ENCODE results near the gene RSBN1L. TPM values are rescaled to one million over a fixed set of nuclear protein-coding genes. Genes with fewer than 3 reads are reported as not detected.

RSBN1L gene
- total and polyA plus RNA-seq, 2 of the 8 experiments (the other 6 are each of a cell fraction or from before 2014, with no cell fraction given): 4.1 to 22.1 TPM

DNA sequence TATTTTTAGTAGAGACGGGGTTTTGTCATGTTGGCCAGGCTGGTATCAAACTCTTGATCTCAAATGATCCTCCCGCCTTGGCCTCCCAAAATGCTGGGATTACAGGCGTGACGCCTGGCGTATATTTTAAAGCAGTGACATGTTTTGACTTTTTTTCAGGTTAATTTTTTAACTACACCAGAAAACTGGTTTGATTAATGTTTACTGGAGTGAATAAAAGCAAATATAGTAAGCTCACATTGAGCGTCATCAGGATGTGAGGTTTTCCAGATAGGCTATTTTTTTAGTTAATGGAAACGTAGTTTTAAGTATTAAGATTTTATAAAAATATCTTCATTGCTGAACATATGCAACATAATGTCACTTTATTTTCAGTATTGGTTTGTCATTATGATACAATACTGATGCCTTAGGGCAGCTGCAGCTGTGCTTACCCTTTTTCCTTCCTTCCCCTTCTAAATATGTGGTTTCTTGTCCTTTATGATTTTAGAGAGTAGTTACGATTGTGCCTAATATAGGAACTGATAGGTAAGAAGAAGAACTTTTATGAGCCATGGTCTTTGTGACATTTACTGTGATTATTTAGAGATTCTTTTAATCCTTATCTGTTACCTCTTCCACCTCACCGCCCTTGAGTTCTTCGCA, 64.7 kb downstream of the RSBN1L start (continued):
- TF ChIP-seq EZH2 (IDR thresholded peaks at IDR 0.05; ENCODE audit: low read depth, low read length, severe bottlenecking) (no peak), EGR1 (IDR thresholded peaks at IDR 0.05; ENCODE audit: borderline replicate concordance, low read depth, low read length) (no peak), FOSL1 (IDR thresholded peaks at IDR 0.05; ENCODE audit: insufficient read depth, low read depth, low read length) (no peak), NANOG (IDR thresholded peaks at IDR 0.05; ENCODE audit: insufficient read depth, low read depth, low read length, poor library complexity, severe bottlenecking) (no peak)

Measured in H1 (cell line).